GM18498 (cell line): ENCODE data around the gene EPHA6.
A peak's percentile ranks its signal among the peaks of the same experiment; 100 is the strongest.

ENCODE experiments used
- ATAC-seq: cut with Tn5 transposase; IDR thresholded peaks from one replicate; pipeline ENCODE4 v1.9.1; 2021; ENCODE audit warnings: mild to moderate bottlenecking, moderate library complexity; ENCODE audit not compliant: unreplicated experiment

The EPHA6 gene

DNA sequence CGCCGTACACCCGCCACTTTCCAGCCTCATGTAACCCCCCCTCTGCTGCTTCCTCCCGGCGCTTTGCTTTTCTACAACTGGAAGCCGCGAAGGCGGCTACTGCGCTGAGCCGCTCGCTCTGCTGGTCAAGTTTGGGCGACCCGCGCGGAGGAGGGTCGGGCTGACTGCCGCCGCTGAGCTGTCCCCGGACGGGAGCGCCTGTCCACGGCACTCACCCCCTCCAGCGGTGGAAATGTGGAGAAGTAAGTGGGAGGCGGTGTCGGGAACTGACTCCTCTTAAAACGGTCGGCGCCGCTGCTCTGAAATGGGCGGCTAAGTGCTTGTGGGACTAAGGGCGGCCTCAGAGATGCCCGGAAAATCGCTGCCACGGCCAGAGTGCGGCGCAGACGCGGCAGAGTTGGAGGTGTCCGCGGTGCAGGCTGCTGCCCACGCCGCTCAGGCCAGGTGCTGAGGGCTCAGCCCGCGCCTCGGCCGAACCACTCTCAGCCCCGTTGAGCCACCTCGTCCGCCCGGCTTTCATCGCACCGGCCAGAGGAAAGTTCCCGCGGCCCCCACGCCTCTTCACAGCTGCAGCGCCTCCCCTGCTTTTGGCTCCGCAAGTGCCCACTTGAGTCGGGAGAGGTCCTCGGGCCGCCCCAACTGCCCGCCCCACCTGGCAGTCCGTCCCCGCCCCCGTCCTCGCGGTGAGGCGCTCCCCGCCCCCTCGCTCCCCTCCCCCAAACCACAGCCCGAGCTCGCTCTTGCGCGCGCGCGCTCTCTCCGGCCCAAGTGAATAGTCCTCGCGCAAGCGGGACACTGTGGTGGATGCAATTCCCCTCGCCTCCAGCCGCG is at the start of gene EPHA6:
EPHA6 (plus strand) TSS at position 775 of the 831 bp plus-strand sequence.
- peak; percentile 29 for ATAC-seq

GRCh38 chr3:96776818-96777217 is 37.6 kb upstream of the EPHA6 start:
- ATAC-seq = no peak

DNA sequence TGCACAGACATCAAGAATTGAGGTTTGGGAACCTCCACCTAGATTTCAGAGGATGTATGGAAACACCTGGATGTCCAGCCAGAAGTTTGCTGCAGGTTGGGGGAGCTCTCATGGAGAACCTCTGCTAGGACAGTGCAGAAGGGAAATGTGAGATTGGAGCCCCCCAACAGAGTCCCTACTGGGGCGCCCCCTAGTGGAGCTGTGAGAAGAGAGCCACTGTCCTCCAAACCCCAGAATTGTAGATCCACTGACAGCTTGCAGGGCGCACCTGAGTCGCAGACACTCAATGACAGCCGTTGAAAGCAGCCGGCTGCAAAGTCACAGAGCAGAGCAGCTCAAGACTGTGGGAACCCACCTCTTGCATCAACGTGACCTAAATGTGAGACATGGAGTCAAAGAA is 34.6 kb upstream of the EPHA6 start:
- no peak for ATAC-seq

DNA sequence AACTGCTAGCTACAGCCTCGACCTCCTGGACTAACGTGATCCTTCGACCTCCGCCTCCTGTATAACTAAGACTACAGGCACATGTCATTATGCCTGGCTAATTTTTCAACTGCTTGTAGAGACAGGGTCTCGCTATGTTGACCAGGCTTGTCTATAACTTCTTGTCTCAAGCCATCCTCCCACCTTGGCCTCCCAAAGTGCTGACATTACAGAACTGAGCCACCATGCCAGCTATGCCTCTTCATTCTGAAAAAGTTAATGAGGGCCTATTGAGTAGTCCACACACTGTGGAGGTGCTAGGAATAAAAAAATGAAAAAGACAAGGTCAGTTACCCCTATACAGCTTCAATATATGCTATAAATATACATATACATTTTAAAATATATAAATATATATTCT is 18.3 kb upstream of the EPHA6 start:
- no peak for ATAC-seq

DNA sequence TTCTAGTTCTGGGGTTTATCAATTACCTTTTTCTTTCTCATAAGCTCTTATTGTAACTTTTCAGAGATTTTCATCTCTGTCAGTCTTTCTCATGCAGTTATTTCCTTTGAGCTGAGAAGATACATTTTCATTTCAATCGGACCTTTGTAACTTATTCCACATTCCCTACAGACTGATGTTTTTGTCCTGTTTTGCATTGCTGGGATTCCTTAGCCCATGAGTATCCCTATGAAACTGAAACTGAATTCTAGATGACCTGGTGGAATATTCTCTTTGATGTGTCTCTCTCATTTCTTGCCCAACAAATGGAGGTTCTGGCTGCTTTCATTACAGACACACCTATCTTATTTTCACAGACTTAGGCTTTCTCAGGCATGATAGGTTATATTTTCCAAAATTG is 10.5 kb upstream of the EPHA6 start:
- no peak for ATAC-seq

- ATAC-seq = no peak
These were observed 8.1 kb upstream of the EPHA6 start for GRCh38 chr3:96806341-96806740.

DNA sequence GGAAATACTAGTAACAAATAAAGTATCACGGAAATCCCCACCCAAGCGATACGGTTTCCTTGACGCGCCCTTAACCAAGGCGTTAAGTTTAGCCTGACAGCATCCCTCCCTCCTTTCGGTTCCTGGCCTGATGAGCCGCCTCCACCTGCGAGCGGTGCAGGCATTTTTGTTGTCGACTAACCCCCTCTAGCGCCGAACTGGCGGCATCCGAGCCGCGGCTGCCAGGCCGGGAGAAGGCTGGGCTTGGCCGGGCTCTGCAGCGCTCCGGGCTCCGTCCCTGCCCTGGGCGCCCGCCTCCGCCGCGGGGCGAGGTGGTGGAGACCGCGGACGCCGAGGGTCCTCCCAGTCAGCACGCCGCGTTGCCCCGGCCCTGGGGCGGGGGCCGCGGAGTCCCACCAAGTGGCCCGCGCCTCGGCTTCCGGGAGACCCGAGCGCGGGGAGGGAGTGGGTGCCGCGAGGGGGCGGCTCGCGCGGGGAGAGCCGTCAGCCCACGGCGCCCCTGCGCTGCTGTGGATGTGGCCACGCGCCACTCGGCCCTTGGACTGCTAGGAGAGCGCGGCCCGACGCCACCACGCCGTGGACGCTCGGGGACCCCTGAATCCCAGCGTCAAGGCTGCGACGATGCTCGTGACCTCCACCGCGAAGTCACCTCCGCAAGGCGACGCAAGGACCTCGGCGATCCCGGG is 1.1 kb upstream of the EPHA6 start:
- ATAC-seq = peak; percentile 99

- no peak for ATAC-seq
These were observed 515 bp downstream of the EPHA6 start for GRCh38 chr3:96814651-96815567.

GRCh38 chr3:96831175-96831574 is 16.8 kb downstream of the EPHA6 start:
- ATAC-seq = no peak

DNA sequence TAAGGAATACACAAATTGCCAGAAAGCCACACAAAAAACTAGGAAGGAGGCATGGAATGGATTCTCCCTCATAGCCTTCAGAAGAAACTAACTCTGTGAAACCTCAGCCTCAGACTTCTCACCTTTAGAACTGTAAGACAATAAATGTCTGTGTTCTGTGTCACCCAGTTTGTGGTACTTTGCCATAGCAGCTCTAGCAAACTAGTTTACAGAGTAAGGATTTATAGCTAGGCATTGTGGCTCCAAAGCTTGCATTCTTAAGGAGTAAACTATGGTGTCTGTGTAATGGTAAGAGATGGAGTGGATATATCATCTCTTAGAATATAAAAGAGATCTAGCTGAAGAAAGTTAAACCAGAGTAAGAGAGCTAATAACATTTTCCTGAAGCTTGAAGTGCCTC is 18.9 kb downstream of the EPHA6 start:
- ATAC-seq = no peak

DNA sequence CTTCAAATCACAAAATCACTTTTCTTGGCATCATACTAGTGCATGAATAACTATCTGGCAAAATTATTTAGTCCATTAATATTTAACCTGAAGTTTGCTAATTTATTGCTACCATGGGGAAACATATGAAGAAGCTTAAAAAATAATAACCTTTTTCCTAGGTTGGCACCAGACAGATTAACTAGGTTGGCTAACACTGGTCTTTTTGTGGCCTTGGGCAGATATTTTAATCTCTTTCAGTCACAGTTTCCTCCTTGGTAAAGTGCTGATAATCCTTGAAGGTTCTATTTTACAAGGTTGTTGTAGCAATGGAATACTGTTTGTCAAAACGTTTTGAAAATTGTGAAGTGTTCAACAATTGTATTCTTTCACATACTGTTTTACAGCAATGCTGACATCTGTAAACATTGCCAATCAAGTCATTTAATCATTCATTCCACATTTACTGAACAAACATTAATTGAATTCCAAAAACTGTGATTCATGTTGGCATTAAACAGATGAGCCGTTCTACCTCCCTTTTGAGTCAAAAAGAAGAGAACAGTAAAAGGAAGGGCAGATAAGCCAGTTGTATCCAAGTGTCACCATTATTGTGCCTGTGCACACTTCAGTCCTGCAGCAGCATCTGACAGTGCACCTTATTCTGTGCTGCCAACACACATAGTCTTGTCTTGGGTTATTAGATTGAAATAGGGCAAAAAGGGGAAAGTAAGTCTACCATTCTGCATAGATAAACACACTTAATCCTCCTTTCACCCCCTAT is 21.9 kb downstream of the EPHA6 start:
- ATAC-seq = no peak

DNA sequence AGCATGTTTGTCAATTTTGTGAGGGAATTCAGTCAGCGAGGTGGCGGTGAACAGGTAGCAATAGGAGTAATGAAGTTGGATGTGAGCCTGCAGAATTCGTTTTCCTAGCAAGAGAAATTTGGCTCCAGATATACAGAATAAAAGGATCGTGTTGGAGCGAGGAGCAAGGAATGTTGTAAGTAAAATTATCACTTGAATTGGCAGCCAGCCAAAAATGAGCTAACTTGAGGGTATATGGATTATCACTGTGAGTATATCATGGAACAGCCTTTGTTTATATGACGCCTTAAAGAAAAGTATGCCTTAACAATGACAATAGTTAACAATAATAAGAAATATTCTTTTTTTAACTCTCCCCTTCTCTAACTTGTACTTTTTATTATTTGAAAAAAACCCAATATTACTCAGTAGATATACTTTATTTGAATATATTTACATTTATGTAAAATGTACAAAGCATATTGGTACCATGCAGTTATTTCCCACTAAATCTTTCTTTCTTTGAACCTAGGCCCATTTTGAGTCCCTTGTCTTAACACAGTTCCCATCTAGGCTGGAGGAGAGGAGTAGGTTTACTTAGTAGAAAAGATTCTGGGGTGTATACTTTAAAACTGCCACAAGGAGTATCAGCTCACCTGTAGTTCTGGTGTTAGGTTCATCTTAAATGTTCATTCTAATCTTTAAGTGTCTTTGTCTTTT is 29.3 kb downstream of the EPHA6 start:
- no peak for ATAC-seq

DNA sequence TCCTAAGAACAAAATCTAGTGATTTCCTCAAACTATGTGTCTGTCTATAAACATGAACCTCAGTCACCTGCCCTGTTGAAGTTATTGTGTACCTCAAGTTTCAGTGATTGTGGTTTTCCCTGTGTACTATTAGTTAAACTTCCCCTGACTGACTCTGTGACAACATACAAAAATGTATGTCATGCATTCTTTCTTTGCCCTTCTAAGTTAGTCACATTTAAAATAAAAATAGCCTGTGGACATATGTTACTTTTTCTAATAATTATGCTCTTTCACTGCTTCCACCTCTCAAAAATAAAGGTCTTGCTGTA is 29.8 kb downstream of the EPHA6 start:
- ATAC-seq = no peak

- no peak for ATAC-seq
These were observed 38.5 kb downstream of the EPHA6 start for GRCh38 chr3:96852849-96853248.

DNA sequence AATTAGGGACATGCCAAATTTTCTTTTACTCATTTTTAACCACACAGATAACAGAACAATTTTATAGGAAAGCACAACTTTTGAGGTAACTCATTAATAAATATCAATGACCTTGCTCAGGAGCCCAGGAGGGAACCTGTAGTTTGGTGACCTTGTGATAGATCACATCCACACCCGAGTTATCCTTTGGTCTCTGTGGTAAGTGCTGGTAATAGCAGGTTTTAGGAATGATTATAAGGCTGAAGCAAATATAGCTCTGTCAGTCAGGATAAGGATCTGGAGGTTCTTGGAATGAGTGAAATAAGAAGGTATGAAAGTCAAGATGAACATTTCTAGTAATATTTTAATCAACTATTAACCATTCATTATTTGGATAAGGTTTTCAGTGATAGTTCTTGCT is 46.5 kb downstream of the EPHA6 start:
- ATAC-seq = no peak

DNA sequence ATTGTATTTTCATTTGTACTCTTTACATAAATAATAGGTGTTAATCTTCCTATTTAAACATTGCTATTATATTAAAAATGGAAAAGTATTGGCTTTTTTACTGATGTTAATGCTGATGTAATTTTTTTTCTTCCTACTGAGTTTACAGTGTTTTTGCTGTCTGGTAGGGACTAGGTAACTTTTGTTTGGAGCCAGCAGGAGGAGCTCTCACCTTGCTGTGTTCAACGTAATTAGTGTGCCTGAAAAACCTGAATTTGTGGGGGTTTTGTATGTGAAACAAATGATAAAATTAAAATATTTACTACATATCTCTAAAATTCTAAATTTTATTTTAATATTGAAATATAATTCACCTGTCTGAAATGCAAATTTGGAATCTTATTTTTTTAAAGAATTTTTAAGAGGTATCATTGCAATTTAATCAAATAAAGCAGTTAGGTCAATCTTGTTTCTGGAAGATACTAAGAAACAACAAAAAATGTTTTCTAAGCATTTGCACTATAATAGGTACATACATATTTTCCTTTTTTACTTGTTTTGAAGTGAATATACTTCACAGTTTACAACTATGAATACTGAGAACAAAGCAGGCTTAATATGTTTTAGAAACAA is 48.8 kb downstream of the EPHA6 start:
- ATAC-seq = peak; percentile 71

DNA sequence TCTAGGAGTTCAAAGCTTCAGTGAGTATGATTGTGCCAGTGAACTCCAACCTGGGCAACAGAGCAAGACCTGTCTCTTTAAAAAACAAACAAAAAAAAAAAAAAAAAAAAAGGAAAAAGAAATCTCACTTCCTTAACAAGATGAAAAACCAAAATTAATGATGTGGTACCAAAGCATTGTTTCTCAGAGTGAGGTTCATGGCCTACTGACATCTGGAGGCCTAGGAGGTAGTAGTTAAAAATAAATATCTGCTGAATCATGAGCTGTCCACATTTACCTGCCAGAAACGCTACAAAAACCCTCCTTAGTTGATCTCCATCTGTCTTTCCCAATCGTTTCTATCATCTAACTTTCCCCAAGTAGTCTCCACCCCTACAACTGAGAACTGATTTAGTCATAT is 51.2 kb downstream of the EPHA6 start:
- ATAC-seq = no peak

GRCh38 chr3:96869316-96869715 is 54.9 kb downstream of the EPHA6 start:
- ATAC-seq = no peak

- ATAC-seq = no peak
These were observed 63.1 kb downstream of the EPHA6 start for GRCh38 chr3:96877510-96877909.

DNA sequence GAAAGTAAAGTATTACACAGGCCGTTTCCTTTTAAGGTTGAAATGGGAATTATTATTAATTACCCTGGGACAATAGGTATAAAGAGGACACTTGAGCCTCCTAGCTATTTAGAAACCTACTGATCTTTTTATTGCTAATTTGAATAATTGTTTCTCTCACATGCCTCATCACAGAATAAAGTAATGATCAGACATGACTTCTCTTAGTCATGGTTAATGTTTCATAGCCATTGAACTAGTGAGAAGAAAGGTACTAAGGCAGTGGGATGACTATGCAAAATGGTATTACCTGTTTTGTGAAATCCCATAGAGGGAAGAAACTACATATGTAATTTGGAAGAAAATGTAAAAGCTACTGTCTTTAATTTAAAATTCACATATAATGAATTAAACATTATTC is 85.6 kb downstream of the EPHA6 start:
- no peak for ATAC-seq
